IMR-90 (cell line): Measurements from ENCODE around the gene HS6ST2. TPM values are rescaled to one million over a fixed set of nuclear protein-coding genes. Genes with fewer than 3 reads are reported as not detected.

ENCODE experiments used
- ATAC-seq: fragments of 200-7000 bp; cut with Tn5 transposase; 2 replicates; pipeline ENCODE4 v1.9.1; 2020; ENCODE audit warnings: low read depth, mild to moderate bottlenecking, moderate library complexity
- BruUV-seq: library from RNA; stranded (reverse); fragments of 400-500 nt; replicated peaks from 2 replicates; lab custom pipeline; 2021; lab: Mats Ljungman, UMichigan
- CTCF ChIA-PET: fragments of 300-600 bp; formaldehyde crosslinking; extraction: SDS; loops from one replicate; lab custom pipeline; 2021; ENCODE audit warnings: antibody characterized with exemption; lab: Yijun Ruan, JAX
- POLR2A ChIA-PET: fragments of 300-600 bp; sonication (Branson Sonifier 250); formaldehyde crosslinking; loops from one replicate; lab custom pipeline; 2022; ENCODE audit warnings: antibody characterized with exemption; ENCODE audit not compliant: unreplicated experiment; lab: Charles Lee
- DNase-seq: peaks from one replicate; pipeline ENCODE4 v3.0.0; 2013
- H2AFZ ChIP-seq: replicated peaks from 2 replicates; pipeline ENCODE3; 2013; ENCODE audit warnings: low read length, mild to moderate bottlenecking; ENCODE audit not compliant: poor library complexity
- H2AK5ac ChIP-seq: 2 replicates; pipeline ENCODE4 v1.6.1; 2013; ENCODE audit warnings: low read depth, low read length, inconsistent platforms
- H2AK9ac ChIP-seq: replicated peaks from 2 replicates; pipeline ENCODE3; 2013; ENCODE audit warnings: mild to moderate bottlenecking, low read depth, low read length, moderate library complexity; ENCODE audit not compliant: poor library complexity
- H2BK120ac ChIP-seq: 2 replicates; pipeline ENCODE4 v1.6.1; 2013; ENCODE audit warnings: low read depth, low read length, inconsistent platforms
- H2BK15ac ChIP-seq: 3 replicates; pipeline ENCODE4 v1.6.1; 2013; ENCODE audit warnings: low read depth, low read length, inconsistent platforms
- H2BK20ac ChIP-seq: 2 replicates; pipeline ENCODE4 v1.6.1; 2013; ENCODE audit warnings: low read depth, mild to moderate bottlenecking, inconsistent platforms, low read length, moderate library complexity
- H2BK5ac ChIP-seq: 2 replicates; pipeline ENCODE4 v1.6.1; 2013; ENCODE audit warnings: mild to moderate bottlenecking, low read depth, low read length, inconsistent platforms; ENCODE audit not compliant: poor library complexity, severe bottlenecking
- H3K14ac ChIP-seq: replicated peaks from 2 replicates; pipeline ENCODE4 v1.6.1; 2013; ENCODE audit warnings: low read depth, low read length, inconsistent platforms
- H3K18ac ChIP-seq: 2 replicates; pipeline ENCODE4 v1.6.1; 2013; ENCODE audit warnings: low read depth, low read length, control low read depth
- H3K23ac ChIP-seq: 2 replicates; pipeline ENCODE4 v1.6.1; 2013; ENCODE audit warnings: low read depth, low read length, inconsistent platforms
- H3K27ac ChIP-seq: 2 replicates; pipeline ENCODE4 v1.5.1; 2013; ENCODE audit warnings: mild to moderate bottlenecking, control low read depth, low read length; ENCODE audit not compliant: insufficient read depth
- H3K27me3 ChIP-seq: 2 replicates; pipeline ENCODE4 v1.6.1; 2013; ENCODE audit warnings: low read length; ENCODE audit not compliant: control insufficient read depth, insufficient read depth
- H3K36me3 ChIP-seq: 2 replicates; pipeline ENCODE4 v1.6.1; 2013; ENCODE audit warnings: low read length, mixed read lengths; ENCODE audit not compliant: control insufficient read depth, insufficient read depth
- H3K4ac ChIP-seq: 2 replicates; pipeline ENCODE4 v1.6.1; 2013; ENCODE audit warnings: low read depth, low read length, inconsistent platforms
- H3K4me1 ChIP-seq: 2 replicates; pipeline ENCODE4 v1.6.1; 2013; ENCODE audit warnings: low read length, mixed read lengths; ENCODE audit not compliant: control insufficient read depth, insufficient read depth
- H3K4me2 ChIP-seq: 2 replicates; pipeline ENCODE4 v1.6.1; 2013; ENCODE audit warnings: low read depth, mild to moderate bottlenecking, control low read depth, low read length, moderate library complexity
- H3K4me3 ChIP-seq: 2 replicates; pipeline ENCODE4 v1.5.1; 2013; ENCODE audit warnings: low read depth, mild to moderate bottlenecking, control low read depth, low read length, moderate library complexity; ENCODE audit not compliant: insufficient read depth
- H3K56ac ChIP-seq: 2 replicates; pipeline ENCODE4 v1.6.1; 2013; ENCODE audit warnings: low read length, inconsistent platforms; ENCODE audit not compliant: insufficient read depth; ENCODE audit errors: extremely low read depth
- H3K79me1 ChIP-seq, 2 experiments: 2 replicates each; pipeline ENCODE4 v1.6.1; 2013; ENCODE audit warnings: low read length in 2 of 2, inconsistent platforms in 1 of 2, low read depth in 1 of 2
- H3K9ac ChIP-seq: 2 replicates; pipeline ENCODE4 v1.6.1; 2013; ENCODE audit warnings: low read depth, low read length, control low read depth
- H3K9me1 ChIP-seq: 2 replicates; pipeline ENCODE4 v1.6.1; 2013; ENCODE audit warnings: low read length, inconsistent platforms; ENCODE audit not compliant: insufficient read depth
- H3K9me3 ChIP-seq: 2 replicates; pipeline ENCODE4 v1.6.1; 2013; ENCODE audit warnings: low read length; ENCODE audit not compliant: control insufficient read depth, insufficient read depth
- H4K20me1 ChIP-seq: 2 replicates; pipeline ENCODE4 v1.6.1; 2013; ENCODE audit warnings: low read length, inconsistent platforms; ENCODE audit not compliant: insufficient read depth
- H4K5ac ChIP-seq: 2 replicates; pipeline ENCODE4 v1.6.1; 2013; ENCODE audit warnings: mild to moderate bottlenecking, low read depth, low read length, control low read depth
- H4K8ac ChIP-seq, 2 experiments: 2 replicates each; pipeline ENCODE4 v1.6.1; 2013; ENCODE audit warnings: low read depth in 2 of 2, low read length in 2 of 2, control low read depth in 1 of 2, inconsistent platforms in 1 of 2
- H4K91ac ChIP-seq: 2 replicates; pipeline ENCODE4 v1.6.1; 2013; ENCODE audit warnings: low read depth, low read length, inconsistent platforms; ENCODE audit not compliant: insufficient read depth
- BHLHE40 ChIP-seq: fragments of 150-350 bp; IDR thresholded peaks from 2 replicates; pipeline ENCODE4 v1.6.1; 2016; ENCODE audit warnings: mild to moderate bottlenecking, low read depth, low read length
- CEBPB ChIP-seq: IDR thresholded peaks from 2 replicates; pipeline ENCODE4 v1.6.1; 2012; ENCODE audit warnings: low read depth, low read length, improper control_type of control experiment
- CHD1 ChIP-seq: IDR thresholded peaks from 2 replicates; pipeline ENCODE4 v1.6.1; 2012; ENCODE audit warnings: low read depth, low read length, improper control_type of control experiment
- ELK1 ChIP-seq: fragments of 150-350 bp; IDR thresholded peaks from 2 replicates; pipeline ENCODE4 v1.6.1; 2016; ENCODE audit warnings: low read depth, mild to moderate bottlenecking, low read length, moderate library complexity, borderline replicate concordance
- FOS ChIP-seq: fragments of 150-350 bp; IDR thresholded peaks from 2 replicates; pipeline ENCODE4 v1.6.1; 2016; ENCODE audit warnings: low read depth, low read length
- MAFK ChIP-seq: IDR thresholded peaks from 2 replicates; pipeline ENCODE4 v1.6.1; 2012; ENCODE audit warnings: low read depth, low read length, improper control_type of control experiment
- MAZ ChIP-seq: IDR thresholded peaks from 2 replicates; pipeline ENCODE4 v1.6.1; 2012; ENCODE audit warnings: low read depth, mild to moderate bottlenecking, low read length, improper control_type of control experiment, moderate library complexity, borderline replicate concordance
- MXI1 ChIP-seq: IDR thresholded peaks from 2 replicates; pipeline ENCODE4 v1.6.1; 2012; ENCODE audit warnings: low read depth, mild to moderate bottlenecking, low read length, moderate library complexity, borderline replicate concordance
- NFE2L2 ChIP-seq: fragments of 150-350 bp; IDR thresholded peaks from 2 replicates; pipeline ENCODE4 v1.6.1; 2016; ENCODE audit warnings: low read depth, mild to moderate bottlenecking, low read length
- POLR2A ChIP-seq: IDR thresholded peaks from 2 replicates; pipeline ENCODE4 v1.6.1; 2012; ENCODE audit warnings: mild to moderate bottlenecking, low read depth, low read length
- RAD21 ChIP-seq: IDR thresholded peaks from 2 replicates; pipeline ENCODE4 v1.6.1; 2012; ENCODE audit warnings: low read length, improper control_type of control experiment
- RCOR1 ChIP-seq: IDR thresholded peaks from 2 replicates; pipeline ENCODE4 v1.6.1; 2012; ENCODE audit warnings: mild to moderate bottlenecking, low read length, improper control_type of control experiment; ENCODE audit not compliant: insufficient replicate concordance
- RFX5 ChIP-seq: IDR thresholded peaks from 2 replicates; pipeline ENCODE4 v1.8.0; 2012; ENCODE audit warnings: low read depth, mild to moderate bottlenecking, low read length, moderate library complexity
- SMC3 ChIP-seq: fragments of 150-350 bp; IDR thresholded peaks from 2 replicates; pipeline ENCODE4 v1.6.1; 2016; ENCODE audit warnings: low read depth, mild to moderate bottlenecking, antibody characterized with exemption, low read length, moderate library complexity
- USF2 ChIP-seq: fragments of 150-350 bp; IDR thresholded peaks from 2 replicates; pipeline ENCODE4 v1.6.1; 2017; ENCODE audit warnings: mild to moderate bottlenecking, antibody characterized with exemption, low read length, low read depth
- WGBS, 2 experiments: methylation state at CpG; one replicate each; pipeline versions ENCODE4 v1.1.5 to v1.1.7; 2013; ENCODE audit warnings: missing lambda C conversion rate in 2 of 2; ENCODE audit not compliant: insufficient read length in 1 of 2; ENCODE audit errors: extremely low coverage in 2 of 2; 5-methylcytosine and 5-hydroxymethylcytosine counted together
- dilution Hi-C: fragments of 300-500 bp; cut with HindIII; formaldehyde crosslinking; loops from one replicate; pipeline ENCODE4 v1.14.3; 2018; ENCODE audit warnings: low sequenced_read_pairs; ENCODE audit not compliant: unreplicated experiment
- in situ Hi-C: fragments of 300-500 bp; cut with MboI; formaldehyde crosslinking; loops from 3 replicates; pipeline ENCODE4 v1.14.3; 2019; ENCODE audit warnings: low sequenced_read_pairs, inconsistent platforms, mixed read lengths
- intact Hi-C: fragments of 100-400 bp; cut with micrococcal nuclease; formaldehyde crosslinking; loops from 2 replicates; pipeline ENCODE4 v1.10.0; 2022
- polyA plus RNA-seq, 3 experiments: library from polyadenylated mRNA; depleted of rRNA; stranded (reverse); fragments of >200 nt; gene quantifications; 2 replicates each; pipeline ENCODE4 v1.2.3, GENCODE V29; 2012; ENCODE audit warnings: low replicate concordance in 1 of 3
- total RNA-seq: library from RNA; depleted of rRNA; stranded (reverse); fragments of >200 nt; gene quantifications from 2 replicates; pipeline ENCODE4 v1.2.3, GENCODE V29; 2012
- TF ChIP-seq, protein P1 (sequence below): conservative IDR thresholded peaks from 2 replicates; pipeline ENCODE4 v1.5.1; 2012; ENCODE audit warnings: mild to moderate bottlenecking, low read depth, low read length, improper control_type of control experiment

Gene HS6ST2
- total and polyA plus RNA-seq, 2 of the 4 experiments (the other 2 are of a cell fraction), result not detected

GRCh38 chrX:132990835-132991234, 32.4 kb upstream of the HS6ST2 start:
- no peak overlapping the region for H2BK5ac ChIP-seq
- H3K4me2 ChIP-seq, result no peak overlapping the region
- no peaks in the 10 kb centered on the region for H3K9me1 ChIP-seq
- H2BK15ac ChIP-seq, result no peak overlapping the region
- H2BK120ac ChIP-seq, result no peak overlapping the region
- no peak overlapping the region for H3K4ac ChIP-seq
- intact Hi-C loops, result no loop called here
- H4K5ac ChIP-seq, result no peak overlapping the region
- dilution Hi-C loops, result no loop called here
- TF ChIP-seq CHD1 (no peak), ELK1 (no peak), RFX5 (no peak), RCOR1 (no peak), NFE2L2 (no peak), FOS (no peak), MAFK (no peak), MXI1 (no peak), SMC3 (no peak), RAD21 (no peak), MAZ (no peak), POLR2A (no peak), CEBPB (no peak), USF2 (no peak), BHLHE40 (no peak)
- TF ChIP-seq, protein P1, sequence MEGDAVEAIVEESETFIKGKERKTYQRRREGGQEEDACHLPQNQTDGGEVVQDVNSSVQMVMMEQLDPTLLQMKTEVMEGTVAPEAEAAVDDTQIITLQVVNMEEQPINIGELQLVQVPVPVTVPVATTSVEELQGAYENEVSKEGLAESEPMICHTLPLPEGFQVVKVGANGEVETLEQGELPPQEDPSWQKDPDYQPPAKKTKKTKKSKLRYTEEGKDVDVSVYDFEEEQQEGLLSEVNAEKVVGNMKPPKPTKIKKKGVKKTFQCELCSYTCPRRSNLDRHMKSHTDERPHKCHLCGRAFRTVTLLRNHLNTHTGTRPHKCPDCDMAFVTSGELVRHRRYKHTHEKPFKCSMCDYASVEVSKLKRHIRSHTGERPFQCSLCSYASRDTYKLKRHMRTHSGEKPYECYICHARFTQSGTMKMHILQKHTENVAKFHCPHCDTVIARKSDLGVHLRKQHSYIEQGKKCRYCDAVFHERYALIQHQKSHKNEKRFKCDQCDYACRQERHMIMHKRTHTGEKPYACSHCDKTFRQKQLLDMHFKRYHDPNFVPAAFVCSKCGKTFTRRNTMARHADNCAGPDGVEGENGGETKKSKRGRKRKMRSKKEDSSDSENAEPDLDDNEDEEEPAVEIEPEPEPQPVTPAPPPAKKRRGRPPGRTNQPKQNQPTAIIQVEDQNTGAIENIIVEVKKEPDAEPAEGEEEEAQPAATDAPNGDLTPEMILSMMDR, result no peak
- CTCF ChIA-PET, result interaction anchor here (1.5 kb wide), 1 partner anchor 14 kb away, joined by 4 read pairs; no protein-coding TSS in a partner anchor
- in situ Hi-C loops, result no loop called here
- WGBS, 2 experiments, result no CpG with 5 or more reads among the region's 2 CpGs
- no TSS peak for BruUV-seq
- no peak overlapping the region for H2BK20ac ChIP-seq
- no peak overlapping the region for H2AK5ac ChIP-seq
- no peak overlapping the region for H3K56ac ChIP-seq
- DNase-seq (no peak), ATAC-seq (no peak)
- H3K9ac ChIP-seq, result no peak overlapping the region
- no peaks in the 10 kb centered on the region for H3K9me3 ChIP-seq
- no peak overlapping the region for H4K8ac ChIP-seq
- H3K79me1 ChIP-seq, result no peaks in the 10 kb centered on the region
- H4K20me1 ChIP-seq, result no peaks in the 10 kb centered on the region
- H3K27me3 ChIP-seq, result peaks cover 2% of the 10 kb centered on the region; the same call in 1 of the 2 replicates
- H2AK9ac ChIP-seq, result no peak overlapping the region
- H3K14ac ChIP-seq, result no peak overlapping the region
- no peak overlapping the region for H3K27ac ChIP-seq
- no peak overlapping the region for H3K4me3 ChIP-seq
- no peaks in the 10 kb centered on the region for H3K4me1 ChIP-seq
- H2AFZ ChIP-seq, result no peak overlapping the region
- no peak overlapping the region for H3K18ac ChIP-seq
- H4K91ac ChIP-seq, result no peak overlapping the region
- POLR2A ChIA-PET, result no interaction called here
- no peak overlapping the region for H3K23ac ChIP-seq
- H3K36me3 ChIP-seq, result no peaks in the 10 kb centered on the region
